GM12874 (cell line): ENCODE measurements around the gene BCL2L15.

Experiments used
- TF ChIP-seq, protein P1 (sequence below): IDR thresholded peaks from 2 replicates; pipeline ENCODE4 v1.5.1; 2011; ENCODE audit warnings: low read depth, mild to moderate bottlenecking, control low read depth, low read length, moderate library complexity; ENCODE audit not compliant: insufficient read depth

BCL2L15 gene

DNA sequence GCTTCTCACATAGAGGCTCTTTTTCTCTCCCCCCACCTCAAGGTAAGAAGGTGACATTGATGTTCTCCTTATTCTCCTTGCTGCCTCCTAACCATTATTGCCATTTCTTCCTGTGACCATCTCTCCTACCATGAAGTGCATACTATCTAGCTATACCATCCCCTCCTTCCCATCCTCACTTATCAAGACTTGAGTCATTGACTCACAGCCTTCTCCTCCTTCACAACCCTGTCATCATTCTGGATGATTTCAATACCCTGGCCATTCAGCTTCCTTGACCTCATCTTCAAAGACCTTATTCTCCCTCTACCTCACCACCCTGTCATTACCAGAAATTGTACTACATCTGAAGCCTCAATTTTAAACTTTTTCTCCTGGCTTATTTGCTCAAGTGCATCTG is 30.9 kb upstream of the BCL2L15 start:
- TF ChIP-seq, protein P1, sequence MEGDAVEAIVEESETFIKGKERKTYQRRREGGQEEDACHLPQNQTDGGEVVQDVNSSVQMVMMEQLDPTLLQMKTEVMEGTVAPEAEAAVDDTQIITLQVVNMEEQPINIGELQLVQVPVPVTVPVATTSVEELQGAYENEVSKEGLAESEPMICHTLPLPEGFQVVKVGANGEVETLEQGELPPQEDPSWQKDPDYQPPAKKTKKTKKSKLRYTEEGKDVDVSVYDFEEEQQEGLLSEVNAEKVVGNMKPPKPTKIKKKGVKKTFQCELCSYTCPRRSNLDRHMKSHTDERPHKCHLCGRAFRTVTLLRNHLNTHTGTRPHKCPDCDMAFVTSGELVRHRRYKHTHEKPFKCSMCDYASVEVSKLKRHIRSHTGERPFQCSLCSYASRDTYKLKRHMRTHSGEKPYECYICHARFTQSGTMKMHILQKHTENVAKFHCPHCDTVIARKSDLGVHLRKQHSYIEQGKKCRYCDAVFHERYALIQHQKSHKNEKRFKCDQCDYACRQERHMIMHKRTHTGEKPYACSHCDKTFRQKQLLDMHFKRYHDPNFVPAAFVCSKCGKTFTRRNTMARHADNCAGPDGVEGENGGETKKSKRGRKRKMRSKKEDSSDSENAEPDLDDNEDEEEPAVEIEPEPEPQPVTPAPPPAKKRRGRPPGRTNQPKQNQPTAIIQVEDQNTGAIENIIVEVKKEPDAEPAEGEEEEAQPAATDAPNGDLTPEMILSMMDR: no peak

DNA sequence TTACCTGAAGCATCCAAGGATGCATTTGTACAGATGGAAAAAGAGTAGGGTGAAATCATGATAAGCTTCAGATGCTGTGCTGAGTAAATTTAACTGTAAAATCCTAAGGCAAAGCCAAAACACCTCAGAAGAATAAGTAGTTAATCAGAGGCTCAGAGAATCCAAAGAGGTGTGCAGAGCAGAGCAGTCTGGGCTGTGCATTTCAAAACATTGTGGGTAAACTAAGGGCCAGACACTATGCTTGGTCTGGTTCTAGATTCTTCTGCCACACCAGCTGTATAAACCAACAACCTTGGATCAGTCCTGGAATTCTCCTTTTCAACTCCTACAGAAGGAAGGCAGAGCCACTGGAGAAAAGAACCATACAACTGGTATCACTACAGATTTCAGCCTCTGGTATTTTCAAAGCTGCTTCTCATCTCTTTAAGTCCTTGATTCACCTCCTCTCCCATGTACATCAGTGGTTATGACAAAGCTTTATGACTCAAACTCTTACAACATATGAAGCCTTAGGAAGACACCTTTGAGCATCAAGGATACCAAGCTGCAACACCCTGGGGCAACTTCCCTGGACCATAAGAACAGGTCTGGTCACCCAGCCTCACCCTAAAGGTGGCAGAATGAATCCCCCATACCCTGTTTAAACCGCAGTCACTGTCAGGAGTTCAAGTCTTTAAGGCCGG is 30.2 kb upstream of the BCL2L15 start:
- TF ChIP-seq, protein P1: no peak

DNA sequence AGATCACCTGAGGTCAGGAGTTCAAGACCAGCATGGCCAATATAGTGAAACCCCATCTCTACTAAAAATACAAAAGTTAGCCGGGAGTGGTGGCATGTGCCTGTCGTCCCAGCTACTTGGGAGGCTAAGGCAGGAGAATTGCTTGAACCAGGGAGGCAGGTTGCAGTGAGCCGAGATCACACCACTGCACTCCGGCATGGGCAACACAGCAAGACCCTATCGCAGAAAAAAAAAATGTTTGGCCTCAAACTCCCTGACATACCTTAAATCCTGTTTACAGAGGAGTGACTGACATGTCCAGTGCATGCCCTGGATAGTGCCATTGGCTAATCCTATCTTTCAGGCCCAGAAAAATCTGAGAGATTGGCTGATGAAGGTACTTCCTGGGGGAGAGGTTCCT is 29.6 kb upstream of the BCL2L15 start:
- TF ChIP-seq, protein P1: no peak

DNA sequence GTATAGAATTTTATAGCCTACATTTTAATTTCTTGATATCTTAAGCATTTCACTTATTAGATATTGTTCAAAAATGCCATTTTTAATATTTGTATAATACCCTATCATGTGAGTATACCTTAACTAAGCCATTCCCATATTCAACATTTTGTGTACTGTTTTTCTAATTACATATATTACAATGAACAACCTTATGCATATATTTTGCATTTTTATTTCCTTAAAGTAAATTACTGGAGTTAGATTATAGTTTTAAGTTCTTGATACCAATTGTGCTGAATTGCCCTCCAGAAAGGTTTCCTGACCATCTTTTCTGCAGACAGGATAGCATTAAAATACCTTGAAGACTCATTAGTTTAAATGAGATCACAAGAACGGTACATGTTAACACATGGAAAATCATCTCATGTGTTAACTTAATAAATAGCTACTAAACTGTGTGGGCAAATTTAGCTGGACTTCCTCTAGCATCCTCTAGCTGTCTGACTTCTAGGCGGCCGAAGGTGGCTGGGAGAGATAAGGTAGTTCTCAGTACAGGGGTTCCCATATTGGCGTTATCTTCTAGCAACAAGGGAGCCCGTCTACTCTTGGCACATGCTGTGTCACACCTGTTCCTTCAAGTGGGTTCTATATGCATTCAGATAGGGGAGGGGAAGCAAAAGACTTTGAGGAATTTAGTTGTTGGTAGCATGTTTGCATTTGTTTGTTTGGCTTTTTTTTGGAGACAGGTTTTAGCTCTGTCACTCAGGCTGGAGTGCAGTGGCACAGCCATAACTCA is 26.7 kb upstream of the BCL2L15 start:
- TF ChIP-seq, protein P1: no peak

DNA sequence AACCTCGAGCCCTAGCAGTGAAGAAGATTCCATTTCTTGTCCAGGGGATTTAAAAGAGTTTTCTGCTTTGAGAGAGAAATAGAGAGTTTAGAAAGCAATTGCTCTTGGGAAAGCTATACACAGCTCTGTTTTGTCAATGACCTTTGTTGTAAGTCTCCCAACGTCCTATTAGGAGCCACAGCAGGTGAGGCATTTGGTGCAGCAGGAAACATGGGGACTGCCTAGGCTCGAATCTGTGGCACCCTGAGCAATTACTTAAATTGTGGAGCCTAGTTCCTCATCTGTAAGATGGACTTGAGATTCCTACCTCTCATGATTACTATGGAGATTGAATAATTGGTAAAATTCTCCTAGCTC is 25.9 kb upstream of the BCL2L15 start:
- TF ChIP-seq, protein P1: no peak

DNA sequence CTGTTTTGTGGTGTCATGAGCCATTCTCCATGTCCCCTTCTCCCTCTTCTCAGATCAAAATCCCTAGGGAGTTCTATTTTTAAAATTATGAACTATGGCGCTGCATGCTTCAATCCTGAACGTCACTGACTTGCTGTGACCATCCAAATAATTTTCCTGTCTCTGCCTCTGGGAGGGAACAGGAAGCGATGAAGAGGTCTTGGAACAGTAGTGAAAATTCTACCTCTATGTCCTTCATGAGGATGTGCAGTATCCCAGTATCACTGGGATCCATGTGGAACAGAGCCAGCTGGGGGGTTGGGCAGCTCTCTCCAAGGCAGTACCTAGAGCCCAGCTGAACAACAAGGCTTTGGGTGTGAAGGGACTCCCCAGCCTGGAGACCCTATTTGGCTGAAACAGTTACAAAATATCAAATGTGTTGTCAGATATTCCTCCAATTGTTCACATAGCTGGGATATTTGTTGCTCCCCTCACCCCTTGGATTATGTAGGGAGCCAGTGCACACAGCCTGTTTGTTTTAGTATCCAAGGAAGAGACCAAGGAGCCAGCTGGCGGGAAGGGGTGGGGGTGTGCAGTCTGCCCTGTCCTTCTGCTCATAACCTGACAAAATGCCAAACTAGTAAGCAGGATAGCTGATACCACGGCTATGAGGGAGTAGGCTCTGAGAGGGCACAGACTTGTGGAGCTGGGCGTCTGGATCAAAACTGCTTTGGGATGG is 25.4 kb upstream of the BCL2L15 start:
- TF ChIP-seq, protein P1: no peak

DNA sequence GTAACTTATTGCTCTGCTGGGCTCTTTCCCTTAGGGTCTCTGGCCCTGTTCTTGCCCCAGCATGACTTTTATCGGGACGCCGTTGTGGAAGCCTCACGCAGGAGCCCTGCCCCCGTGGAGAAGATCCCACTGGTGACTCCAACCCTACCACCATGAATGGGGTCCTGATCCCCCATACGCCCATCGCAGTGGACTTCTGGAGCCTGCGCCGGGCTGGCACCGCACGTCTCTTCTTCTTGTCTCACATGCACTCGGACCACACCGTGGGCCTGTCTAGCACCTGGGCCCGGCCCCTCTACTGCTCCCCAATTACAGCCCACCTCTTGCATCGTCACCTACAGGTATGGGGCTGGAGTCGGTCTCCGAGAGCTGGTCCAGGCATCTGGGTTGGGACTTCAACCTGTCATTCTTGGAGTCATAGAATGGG is 18.1 kb upstream of the BCL2L15 start:
- TF ChIP-seq, protein P1: no peak
